ENCODE measurements around the gene HECTD1. TPM values are rescaled to one million over a fixed set of nuclear protein-coding genes. Genes with fewer than 3 reads are reported as not detected.
A peak's percentile ranks its signal among the peaks of the same experiment; 100 is the strongest.

Gene HECTD1
- total and polyA plus RNA-seq, 10 of the 15 experiments (the other 5 are each of a cell fraction or from before 2014, with no cell fraction given) = 27.3 to 116 (median 57.7) TPM

- intact Hi-C loops (cut with micrococcal nuclease; ENCODE audit: unreplicated experiment) = no loop called here
- Histone ChIP-seq H3K4me1 (ENCODE audit: control insufficient read depth, insufficient read depth, low read length) (no peaks in the 10 kb centered on the region), H3K9me3 (replicated peaks; ENCODE audit: control insufficient read depth, insufficient read depth, low read length) (no peaks in the 10 kb centered on the region), H3K4me3 (no peak overlapping the region), H2AFZ (ENCODE audit: control insufficient read depth, low read depth, low read length) (no peak overlapping the region), H3K79me2 (ENCODE audit: control insufficient read depth, insufficient read depth, low read length) (no peaks in the 10 kb centered on the region), H3K9ac (ENCODE audit: control insufficient read depth, insufficient read depth, low read length) (no peak overlapping the region), H3K27me3 (replicated peaks in 1 of 2; ENCODE audit: control insufficient read depth in 2 of 2, insufficient read depth in 2 of 2, low read length in 1 of 2) (no peaks in the 10 kb centered on the region), H3K4me2 (ENCODE audit: control insufficient read depth, insufficient read depth) (no peak overlapping the region), H3K27ac (ENCODE audit: control insufficient read depth, insufficient read depth) (no peak overlapping the region), H4K20me1 (ENCODE audit: control insufficient read depth, insufficient read depth) (no peaks in the 10 kb centered on the region), H3K36me3 (ENCODE audit: control insufficient read depth in 2 of 2, insufficient read depth in 2 of 2, low read length in 1 of 2) (peaks cover 5 to 27% of the 10 kb centered on the region in 2 experiments)
- TF ChIP-seq HDGF (IDR thresholded peaks at IDR 0.05) = no peak
- in situ Hi-C loops (cut with MboI) = no loop called here
- BruUV-seq (replicated peaks) = no TSS peak
- ATAC-seq = no peak
- 97% methylated on average over 11 of the region's 12 CpGs for WGBS (ENCODE audit: insufficient coverage, insufficient replicate concordance, low lambda C conversion rate, missing lambda C conversion rate)
- POLR2A ChIA-PET = no interaction called here
- RAD21 ChIA-PET (ENCODE audit: unreplicated experiment) = no interaction called here
- SMC1A ChIA-PET (ENCODE audit: uncharacterized antibody, unreplicated experiment) = no interaction called here
- no peak for FAIRE-seq
- CTCF ChIA-PET = no interaction called here
- no peak for DNase-seq (ENCODE audit: low read depth, low spot score)
These were observed 70.2 kb downstream of the HECTD1 start for GRCh38 chr14:31137214-31137889.

- H3K4me2 ChIP-seq (ENCODE audit: control insufficient read depth, insufficient read depth) = no peak overlapping the region
- WGBS (ENCODE audit: insufficient coverage, insufficient replicate concordance, low lambda C conversion rate, missing lambda C conversion rate) = 97% methylated on average over 6 of the region's 6 CpGs
- H4K20me1 ChIP-seq (ENCODE audit: control insufficient read depth, insufficient read depth) = no peaks in the 10 kb centered on the region; the same call in 1 of the 2 replicates
- ChIA-PET POLR2A (no interaction called here), RAD21 (ENCODE audit: unreplicated experiment) (no interaction called here), CTCF (interaction anchor here (0.6 kb wide), 1 partner anchor 112 kb away, joined by 3 read pairs; no protein-coding TSS in a partner anchor), SMC1A (ENCODE audit: uncharacterized antibody, unreplicated experiment) (no interaction called here)
- H3K79me2 ChIP-seq (ENCODE audit: control insufficient read depth, insufficient read depth, low read length) = no peaks in the 10 kb centered on the region
- H3K9me3 ChIP-seq (replicated peaks; ENCODE audit: control insufficient read depth, insufficient read depth, low read length) = no peaks in the 10 kb centered on the region
- in situ Hi-C loops (cut with MboI) (no loop called here), intact Hi-C loops (cut with micrococcal nuclease; ENCODE audit: unreplicated experiment) (no loop called here)
- no peak overlapping the region for H3K27ac ChIP-seq (ENCODE audit: control insufficient read depth, insufficient read depth)
- no peak overlapping the region for H3K4me3 ChIP-seq
- ATAC-seq (no peak), FAIRE-seq (no peak), DNase-seq (ENCODE audit: low read depth, low spot score) (no peak)
- no peak overlapping the region for H2AFZ ChIP-seq (ENCODE audit: control insufficient read depth, low read depth, low read length)
- no peaks in the 10 kb centered on the region for H3K27me3 ChIP-seq (replicated peaks in 1 of 2; ENCODE audit: control insufficient read depth in 2 of 2, insufficient read depth in 2 of 2, low read length in 1 of 2)
- TSS peak; percentile 8 for BruUV-seq (replicated peaks)
- TF ChIP-seq GABPA (IDR thresholded peaks at IDR 0.05; ENCODE audit: low read depth) = no peak
- TF ChIP-seq SRF (IDR thresholded peaks at IDR 0.05; ENCODE audit: low read depth in 2 of 2, low read length in 2 of 2) = no peak
- TF ChIP-seq ASH2L (IDR thresholded peaks at IDR 0.05; ENCODE audit: borderline replicate concordance, low read depth) = no peak
- no peak for TF ChIP-seq DPF2 (IDR thresholded peaks at IDR 0.05)
- TF ChIP-seq TARDBP (IDR thresholded peaks at IDR 0.05; ENCODE audit: borderline replicate concordance) = no peak
- no peak for TF ChIP-seq ATF7 (IDR thresholded peaks at IDR 0.05; ENCODE audit: low read depth)
- TF ChIP-seq ZBTB4 (CRISPR knock-in tag; IDR thresholded peaks at IDR 0.05) = no peak
- H3K9ac ChIP-seq (ENCODE audit: control insufficient read depth, insufficient read depth, low read length) = no peak overlapping the region
- H3K4me1 ChIP-seq (ENCODE audit: control insufficient read depth, insufficient read depth, low read length) = peaks cover 11% of the 10 kb centered on the region
- peaks cover 11 to 32% of the 10 kb centered on the region in 2 experiments for H3K36me3 ChIP-seq (ENCODE audit: control insufficient read depth in 2 of 2, insufficient read depth in 2 of 2, low read length in 1 of 2)
These were observed 74.5 kb downstream of the HECTD1 start for GRCh38 chr14:31133133-31133532.
